Measurements from ENCODE around the gene ACBD4.

Gene ACBD4

GRCh38 chr17:45155483-45155882, 20.0 kb downstream of the ACBD4 start:
- DNase-seq: no peak
- TF ChIP-seq POLR2A (IDR thresholded peaks at IDR 0.05; ENCODE audit: low read length) (peak; percentile 12), GATA1 (IDR thresholded peaks at IDR 0.05; ENCODE audit: low read depth, low read length) (no peak)

- TF ChIP-seq POLR2A (IDR thresholded peaks at IDR 0.05; ENCODE audit: low read length) (no peak), GATA1 (IDR thresholded peaks at IDR 0.05; ENCODE audit: low read depth, low read length) (no peak)
- no peak for DNase-seq
Measured at GRCh38 chr17:45156242-45156641, 20.8 kb downstream of the ACBD4 start.

DNA sequence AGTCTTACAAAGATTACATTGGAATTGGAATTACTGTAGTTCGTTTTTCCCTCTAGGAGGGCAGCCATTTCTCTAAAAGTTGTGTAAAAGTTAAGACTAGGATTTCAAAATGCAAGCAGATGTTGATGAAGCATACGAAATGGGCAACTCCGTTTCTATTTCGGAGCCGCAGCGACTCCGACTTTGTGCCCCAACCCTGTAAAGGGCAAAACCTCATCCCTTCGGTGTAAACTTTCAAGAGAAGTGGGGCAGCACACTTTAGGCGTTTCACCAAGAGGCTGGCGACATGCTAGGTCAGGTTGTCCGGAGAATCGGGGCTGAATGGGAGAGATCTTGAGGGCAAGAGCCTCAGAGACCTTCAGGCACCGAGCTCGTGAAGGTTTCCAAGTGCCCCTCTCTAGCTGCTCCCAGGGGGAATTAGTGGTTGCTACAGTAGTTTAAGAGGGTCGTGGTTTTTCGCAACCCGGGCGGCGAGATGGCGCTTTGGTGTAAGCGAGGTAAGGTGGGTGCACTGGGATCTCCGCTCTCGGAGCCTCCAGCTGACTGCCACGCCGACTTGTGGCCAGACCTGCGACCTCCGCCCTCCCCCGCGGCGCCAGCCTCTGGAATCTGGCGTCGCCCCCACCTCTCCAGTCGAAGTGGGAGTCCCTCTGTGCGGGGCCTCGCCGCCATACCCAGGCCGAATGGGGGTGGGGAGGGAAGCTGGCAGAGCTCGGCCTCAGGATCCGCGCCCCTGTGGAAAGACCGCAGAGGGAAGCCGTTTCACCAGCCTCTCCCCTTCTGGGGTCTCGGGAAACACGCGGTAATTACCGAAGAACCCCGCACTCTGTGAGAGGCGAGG, 25.2 kb downstream of the ACBD4 start:
- TF ChIP-seq POLR2A (IDR thresholded peaks at IDR 0.05; ENCODE audit: low read length): no peak
- TF ChIP-seq GATA1 (IDR thresholded peaks at IDR 0.05; ENCODE audit: low read depth, low read length): no peak
- DNase-seq: peak; percentile 84 to 88

DNA sequence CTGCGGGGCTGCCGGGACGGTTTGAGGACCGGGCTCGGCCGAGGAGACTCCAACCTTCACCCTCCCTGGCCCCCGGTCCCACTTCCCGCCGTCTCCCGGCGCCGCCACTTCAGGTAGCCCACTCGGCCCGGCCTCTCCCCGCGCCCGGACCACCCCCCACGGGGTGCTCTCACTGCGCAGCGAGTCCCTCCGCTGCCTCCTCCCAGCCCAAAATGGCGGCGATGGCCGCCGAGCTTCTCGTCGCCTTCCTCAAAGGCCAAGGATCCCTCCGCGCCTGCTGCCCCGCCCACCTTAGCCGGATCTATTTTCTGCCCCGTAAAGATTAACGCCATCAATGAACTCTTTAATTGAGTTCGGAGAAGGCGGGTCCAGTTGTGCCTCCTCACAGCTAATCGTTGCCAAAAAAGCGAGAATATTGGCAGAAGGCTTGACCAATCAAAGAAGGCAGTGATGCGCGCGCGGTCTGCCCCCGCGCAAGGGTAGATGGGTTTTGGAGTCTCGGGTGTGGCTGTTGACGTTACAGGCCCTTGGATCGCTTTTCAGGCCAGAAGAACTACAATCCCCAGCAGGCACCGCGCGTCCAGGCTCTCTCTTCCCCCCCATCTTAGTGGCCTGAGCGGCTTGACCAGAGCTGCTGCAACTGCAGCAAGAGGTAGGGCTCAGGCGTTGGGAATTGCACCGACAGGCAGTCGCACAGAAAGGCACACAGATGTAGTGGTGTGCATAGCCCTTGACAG, 26.0 kb downstream of the ACBD4 start, which contains the start of gene HEXIM2:
HEXIM2 (plus strand) TSS at position 588 of the 737 bp plus-strand sequence. CDS start 919 bp downstream, outside the sequence.
- TF ChIP-seq POLR2A (IDR thresholded peaks at IDR 0.05; ENCODE audit: low read length) (peak; percentile 98), GATA1 (IDR thresholded peaks at IDR 0.05; ENCODE audit: low read depth, low read length) (no peak)
- peak; percentile 100 for DNase-seq

GRCh38 chr17:45162025-45162687, 26.7 kb downstream of the ACBD4 start:
- TF ChIP-seq POLR2A (IDR thresholded peaks at IDR 0.05; ENCODE audit: low read length) (no peak), GATA1 (IDR thresholded peaks at IDR 0.05; ENCODE audit: low read depth, low read length) (no peak)
- DNase-seq: no peak

DNA sequence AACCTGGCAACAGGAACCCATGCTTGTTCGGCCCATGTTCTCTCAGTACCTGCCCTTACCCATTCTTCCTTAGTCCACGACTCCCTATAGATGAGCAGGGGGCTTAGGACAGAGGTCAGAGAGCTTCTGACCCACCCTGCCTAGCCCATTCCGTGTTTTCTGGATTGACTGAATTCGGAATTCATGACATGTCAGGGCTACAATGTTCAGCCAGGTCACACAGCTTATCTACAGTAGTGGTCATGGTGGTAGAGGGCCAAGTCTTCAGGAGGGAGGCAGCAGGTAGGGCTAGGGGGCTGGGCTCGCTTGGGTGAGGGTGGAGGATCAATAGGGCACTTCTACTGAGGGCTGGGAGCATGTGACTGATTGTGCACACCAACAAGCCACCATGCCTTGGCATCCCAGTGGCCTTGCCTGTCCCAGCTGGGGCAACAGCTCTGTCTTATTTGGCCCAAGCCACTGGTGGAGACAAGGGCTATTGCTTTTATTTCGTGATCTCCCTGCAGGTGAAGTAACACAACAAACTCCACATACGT, 29.3 kb downstream of the ACBD4 start:
- no peak for DNase-seq
- TF ChIP-seq GATA1 (IDR thresholded peaks at IDR 0.05; ENCODE audit: low read depth, low read length): no peak
- no peak for TF ChIP-seq POLR2A (IDR thresholded peaks at IDR 0.05; ENCODE audit: low read length)

GRCh38 chr17:45168991-45169752, 33.7 kb downstream of the ACBD4 start:
- no peak for DNase-seq
- TF ChIP-seq GATA1 (IDR thresholded peaks at IDR 0.05; ENCODE audit: low read depth, low read length) (no peak), POLR2A (IDR thresholded peaks at IDR 0.05; ENCODE audit: low read length) (no peak)

DNA sequence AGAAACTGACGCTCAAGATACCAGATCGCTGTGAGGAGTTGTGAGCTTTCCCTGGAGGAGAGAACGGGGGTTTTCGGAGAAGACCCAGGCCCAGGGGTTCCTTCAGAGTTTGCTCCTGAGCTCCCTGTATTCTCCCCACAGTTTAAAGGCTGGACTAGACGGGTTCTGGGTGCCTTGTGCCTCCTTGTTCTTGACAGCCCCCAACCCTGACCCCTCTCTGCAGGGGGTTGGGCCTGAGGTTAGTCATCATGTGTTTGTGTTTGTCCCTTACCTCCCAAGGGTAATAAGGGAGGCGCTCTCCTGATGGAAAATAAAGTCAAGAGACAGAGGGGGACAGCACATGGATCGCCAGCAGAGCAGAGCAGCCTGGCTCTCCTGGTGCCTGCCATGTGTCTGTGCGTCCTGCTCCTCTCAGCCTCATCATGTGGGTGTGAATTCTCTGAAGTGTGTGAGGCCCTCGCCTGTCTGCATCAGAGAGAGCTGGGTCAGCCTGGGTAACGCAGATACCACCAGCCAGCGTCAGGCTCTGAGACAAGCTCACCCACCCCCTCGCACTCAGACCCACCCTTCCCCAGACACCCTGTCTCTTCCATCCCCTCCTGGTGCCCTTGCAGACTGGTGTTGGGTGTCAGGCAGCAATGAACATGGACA, 34.9 kb downstream of the ACBD4 start:
- TF ChIP-seq POLR2A (IDR thresholded peaks at IDR 0.05; ENCODE audit: low read length): peak; percentile 22
- no peak for TF ChIP-seq GATA1 (IDR thresholded peaks at IDR 0.05; ENCODE audit: low read depth, low read length)

GRCh38 chr17:45170931-45171337, 35.4 kb downstream of the ACBD4 start:
- no peak for TF ChIP-seq GATA1 (IDR thresholded peaks at IDR 0.05; ENCODE audit: low read depth, low read length)
- no peak for TF ChIP-seq POLR2A (IDR thresholded peaks at IDR 0.05; ENCODE audit: low read length)
- peak; percentile 43 to 59 for DNase-seq

More for the DNA sequence above, 34.9 kb downstream of the ACBD4 start:
- peak in 1 of 2 experiments; percentile 36 for DNase-seq

DNA sequence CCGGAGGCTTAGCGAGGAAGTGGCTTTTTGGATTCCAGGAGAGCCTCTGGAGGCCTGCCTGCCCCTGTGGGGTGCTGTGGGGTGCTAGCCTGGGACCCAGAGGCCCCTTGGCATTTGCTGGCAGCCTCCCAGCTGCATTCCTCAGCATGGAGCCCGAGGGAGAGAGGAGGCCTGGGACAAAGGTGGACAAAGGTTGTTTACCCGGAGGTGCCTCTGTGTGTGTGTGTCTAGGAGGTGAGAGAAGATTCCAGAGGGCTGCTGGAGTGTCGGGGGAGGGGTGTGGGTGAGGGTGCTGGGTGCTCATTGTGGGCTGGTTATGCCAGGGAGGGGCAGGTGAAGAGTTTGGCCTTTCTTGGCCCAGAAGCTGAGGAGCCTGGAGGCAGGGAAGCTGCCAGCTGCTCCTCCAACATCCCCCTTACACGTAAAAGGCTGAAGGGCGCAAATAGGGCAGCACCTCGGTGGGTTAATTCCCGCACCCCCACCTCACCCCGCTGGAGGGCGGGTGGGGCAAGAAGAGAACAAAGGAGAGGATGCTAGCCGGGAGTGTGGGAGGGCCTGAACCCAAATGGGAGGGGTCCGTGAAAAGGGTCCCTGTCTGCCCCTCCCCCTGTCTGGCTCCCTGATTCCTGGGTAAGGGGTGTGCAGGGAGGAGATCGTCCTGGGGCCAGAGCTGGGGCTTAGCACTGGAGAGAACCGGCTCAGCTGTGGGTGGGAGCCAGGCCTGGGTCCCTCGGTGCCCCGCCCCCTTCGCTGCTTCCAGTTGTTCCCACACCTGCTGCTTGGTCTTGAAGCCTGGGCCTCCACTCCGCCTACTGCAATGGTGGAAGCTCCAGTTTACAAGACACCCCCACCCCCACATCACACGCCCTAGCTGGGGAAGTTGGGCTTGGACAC, 36.1 kb downstream of the ACBD4 start:
- no peak for DNase-seq

DNA sequence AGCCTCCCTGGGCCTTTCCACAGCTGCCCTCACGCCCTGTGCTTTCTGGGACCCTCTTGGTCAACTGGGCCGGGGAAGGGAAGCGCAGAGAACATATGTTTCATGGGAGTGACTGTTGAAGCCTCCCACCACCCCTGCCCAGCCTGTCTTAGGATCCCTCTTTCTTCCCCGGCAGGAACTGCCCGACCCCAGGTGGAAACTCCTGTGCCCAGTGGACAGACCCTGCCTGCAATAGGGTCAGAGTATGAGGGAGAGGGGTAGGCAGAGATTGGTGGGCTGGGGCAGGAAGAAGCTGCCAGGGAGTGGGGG, 36.7 kb downstream of the ACBD4 start:
- TF ChIP-seq POLR2A (IDR thresholded peaks at IDR 0.05; ENCODE audit: low read length) (no peak), GATA1 (IDR thresholded peaks at IDR 0.05; ENCODE audit: low read depth, low read length) (no peak)

More for the DNA sequence above, 36.1 kb downstream of the ACBD4 start:
- TF ChIP-seq POLR2A (IDR thresholded peaks at IDR 0.05; ENCODE audit: low read length) (no peak), GATA1 (IDR thresholded peaks at IDR 0.05; ENCODE audit: low read depth, low read length) (no peak)

More for the DNA sequence above, 36.7 kb downstream of the ACBD4 start:
- no peak for DNase-seq

Data from erythroblast (primary cell).